Progenitor cell of endocrine pancreas (in vitro differentiated cells): ENCODE results near the gene ENTPD6. TPM values are rescaled to one million over a fixed set of nuclear protein-coding genes. Genes with fewer than 3 reads are reported as not detected.

Experiments
- DNase-seq: peaks from one replicate; pipeline ENCODE4 v3.0.0; 2021; ENCODE audit warnings: low spot score; ENCODE audit not compliant: unreplicated experiment
- H3K27ac Mint-ChIP-seq: 2 replicates; pipeline ENCODE4 v1.8.0; 2021; ENCODE audit warnings: mild to moderate bottlenecking, moderate library complexity, mixed read lengths
- H3K27me3 Mint-ChIP-seq: 2 replicates; pipeline ENCODE4 v1.8.0; 2021; ENCODE audit warnings: mixed read lengths
- H3K36me3 Mint-ChIP-seq: 2 replicates; pipeline ENCODE4 v1.8.0; 2022; ENCODE audit warnings: mixed read lengths; ENCODE audit not compliant: insufficient read depth
- H3K4me1 Mint-ChIP-seq: 2 replicates; pipeline ENCODE4 v1.8.0; 2021; ENCODE audit warnings: low read depth, mixed read lengths
- H3K4me3 Mint-ChIP-seq: 2 replicates; pipeline ENCODE4 v1.8.0; 2021; ENCODE audit warnings: low read depth, mild to moderate bottlenecking, moderate library complexity, mixed read lengths
- H3K9me3 Mint-ChIP-seq: 2 replicates; pipeline ENCODE4 v1.8.0; 2021; ENCODE audit warnings: low read depth, mixed read lengths
- total RNA-seq: library from RNA; stranded (reverse); gene quantifications from 2 replicates; pipeline ENCODE4 v1.2.1, GENCODE V29; 2021
- TF ChIP-seq, protein P1 (sequence below): fragments of 200-600 bp; sonication (generic); IDR thresholded peaks from one replicate; pipeline ENCODE4 v1.5.0; 2021; ENCODE audit warnings: antibody characterized with exemption, mild to moderate bottlenecking; ENCODE audit not compliant: unreplicated experiment

The ENTPD6 gene
- total RNA-seq, 1 donor from 2014 or later: 85.1 TPM

DNA sequence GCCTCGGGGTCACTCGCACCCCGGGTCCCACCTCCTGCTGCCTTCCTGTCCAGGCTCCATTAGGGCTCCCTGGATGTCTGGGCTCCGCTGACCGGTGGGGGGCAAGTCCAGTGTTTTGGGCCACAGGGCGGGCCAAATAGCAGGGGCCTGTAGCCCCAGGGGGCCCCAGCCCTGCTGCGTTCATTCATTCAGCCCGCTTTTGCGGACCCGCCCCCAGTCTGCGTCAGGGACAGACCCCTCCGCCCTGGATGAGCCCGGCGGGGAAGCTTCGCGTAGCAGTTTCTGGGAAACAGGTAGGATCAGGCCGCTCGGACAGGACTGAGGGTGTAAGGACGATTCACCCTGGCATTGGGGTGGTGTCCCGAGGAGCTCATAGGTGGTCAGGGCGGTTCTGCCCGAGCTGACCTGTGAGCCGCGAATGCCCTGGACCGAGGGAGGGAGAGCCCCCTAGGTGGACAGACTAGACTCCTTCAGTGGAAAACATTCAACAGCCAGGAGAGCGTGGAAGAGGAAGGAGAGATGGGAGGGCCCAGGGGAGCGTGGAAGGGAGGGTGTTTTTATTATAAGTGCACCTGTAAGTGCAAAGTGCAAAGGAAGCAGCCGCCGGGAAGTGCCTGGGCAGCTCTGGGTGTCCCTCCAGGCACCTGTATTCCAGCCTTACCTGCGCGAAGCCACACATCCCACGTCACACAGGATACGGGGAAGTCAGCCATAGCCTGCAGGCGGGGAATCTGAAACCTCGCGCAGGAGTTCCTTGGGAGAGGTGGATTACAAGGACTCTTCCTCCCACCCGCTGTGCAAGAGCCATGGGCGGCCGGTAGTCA is 662 bp downstream of the ENTPD6 start:
- Mint-ChIP-seq H3K27ac (peak overlapping the region; percentile 98), H3K9me3 (no peaks in the 10 kb centered on the region), H3K36me3 (no peaks in the 10 kb centered on the region), H3K27me3 (peaks cover 7% of the 10 kb centered on the region), H3K4me1 (peaks cover 20% of the 10 kb centered on the region), H3K4me3 (peak overlapping the region; percentile 97)
- TF ChIP-seq, protein P1, sequence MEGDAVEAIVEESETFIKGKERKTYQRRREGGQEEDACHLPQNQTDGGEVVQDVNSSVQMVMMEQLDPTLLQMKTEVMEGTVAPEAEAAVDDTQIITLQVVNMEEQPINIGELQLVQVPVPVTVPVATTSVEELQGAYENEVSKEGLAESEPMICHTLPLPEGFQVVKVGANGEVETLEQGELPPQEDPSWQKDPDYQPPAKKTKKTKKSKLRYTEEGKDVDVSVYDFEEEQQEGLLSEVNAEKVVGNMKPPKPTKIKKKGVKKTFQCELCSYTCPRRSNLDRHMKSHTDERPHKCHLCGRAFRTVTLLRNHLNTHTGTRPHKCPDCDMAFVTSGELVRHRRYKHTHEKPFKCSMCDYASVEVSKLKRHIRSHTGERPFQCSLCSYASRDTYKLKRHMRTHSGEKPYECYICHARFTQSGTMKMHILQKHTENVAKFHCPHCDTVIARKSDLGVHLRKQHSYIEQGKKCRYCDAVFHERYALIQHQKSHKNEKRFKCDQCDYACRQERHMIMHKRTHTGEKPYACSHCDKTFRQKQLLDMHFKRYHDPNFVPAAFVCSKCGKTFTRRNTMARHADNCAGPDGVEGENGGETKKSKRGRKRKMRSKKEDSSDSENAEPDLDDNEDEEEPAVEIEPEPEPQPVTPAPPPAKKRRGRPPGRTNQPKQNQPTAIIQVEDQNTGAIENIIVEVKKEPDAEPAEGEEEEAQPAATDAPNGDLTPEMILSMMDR: no peak
- DNase-seq: peak; percentile 34

DNA sequence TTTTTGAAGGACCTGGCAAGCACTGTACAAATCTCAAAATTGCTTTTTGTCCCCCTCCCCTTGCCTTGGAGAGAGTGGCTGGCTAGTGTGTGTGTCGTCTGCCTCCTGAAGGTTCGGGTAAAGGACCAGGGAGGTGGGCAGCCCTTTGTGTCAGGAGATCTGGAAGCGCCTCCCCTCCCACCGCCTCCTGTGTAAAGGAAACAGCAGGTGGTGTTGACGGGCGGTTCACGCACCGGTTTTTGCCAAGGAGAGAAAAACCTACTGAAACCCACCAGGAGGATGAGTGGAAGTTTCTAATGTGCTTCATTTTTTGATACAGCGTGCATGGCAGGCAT is 1.2 kb downstream of the ENTPD6 start:
- Mint-ChIP-seq H3K4me3 (peak overlapping the region; percentile 97), H3K27ac (peak overlapping the region; percentile 98), H3K36me3 (no peaks in the 10 kb centered on the region), H3K27me3 (peaks cover 3% of the 10 kb centered on the region), H3K9me3 (no peaks in the 10 kb centered on the region), H3K4me1 (peaks cover 22% of the 10 kb centered on the region)
- DNase-seq: no peak
- TF ChIP-seq, protein P1: no peak

DNA sequence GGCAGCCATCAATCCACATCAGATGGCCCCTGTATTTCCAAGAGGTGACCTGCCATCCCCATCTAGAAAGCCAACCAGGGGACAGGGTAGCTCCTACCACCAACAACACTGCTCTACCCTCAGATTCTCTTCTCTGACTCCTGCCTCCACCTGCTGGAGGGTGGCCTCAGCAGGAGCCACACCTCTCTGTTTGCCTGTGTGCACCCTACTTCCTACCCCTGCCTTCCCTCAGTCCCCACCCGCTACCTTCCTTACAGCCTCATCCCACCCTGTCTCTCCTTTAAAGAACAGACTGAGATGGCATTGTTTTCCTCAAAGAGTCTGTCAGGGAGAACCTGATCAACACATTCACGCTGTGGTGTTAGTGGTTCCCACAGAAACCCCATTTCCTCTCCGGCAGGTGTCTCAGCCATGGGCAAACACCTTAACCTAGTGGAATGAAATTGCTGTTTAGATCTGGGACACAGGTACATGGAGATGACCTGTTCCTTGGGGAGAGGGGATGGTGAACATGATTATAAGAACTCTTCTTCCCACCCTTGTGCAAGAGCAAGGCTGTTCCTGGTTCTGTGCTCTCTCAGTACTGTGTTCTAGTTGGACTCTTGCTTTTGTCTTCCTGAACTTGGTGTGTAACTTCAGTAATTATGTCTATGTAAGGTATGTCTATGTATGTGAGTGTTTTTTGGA is 1.8 kb downstream of the ENTPD6 start:
- H3K4me3 Mint-ChIP-seq: peak overlapping the region; percentile 97
- H3K27me3 Mint-ChIP-seq: no peaks in the 10 kb centered on the region
- no peaks in the 10 kb centered on the region for H3K36me3 Mint-ChIP-seq
- no peaks in the 10 kb centered on the region for H3K9me3 Mint-ChIP-seq
- H3K4me1 Mint-ChIP-seq: peaks cover 22% of the 10 kb centered on the region
- DNase-seq: no peak
- TF ChIP-seq, protein P1: no peak
- peak overlapping the region; percentile 98 for H3K27ac Mint-ChIP-seq

DNA sequence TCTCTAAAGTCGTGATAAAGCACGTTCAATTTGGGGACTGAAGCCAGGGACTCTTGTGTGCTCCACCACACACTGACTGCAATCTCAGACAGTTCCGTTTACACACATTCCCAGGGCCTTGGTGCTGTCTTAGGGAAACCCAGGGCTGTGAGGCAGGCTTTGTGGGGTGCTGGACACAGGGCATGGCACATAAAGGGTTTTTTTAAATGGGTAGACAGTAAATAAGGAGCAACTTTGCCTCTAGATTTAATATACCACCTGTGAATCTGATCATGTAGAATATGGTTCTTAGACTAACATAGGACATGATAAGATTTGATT is 2.3 kb downstream of the ENTPD6 start:
- H3K27ac Mint-ChIP-seq: no peak overlapping the region
- DNase-seq: no peak
- peak overlapping the region; percentile 97 for H3K4me3 Mint-ChIP-seq
- H3K36me3 Mint-ChIP-seq: no peaks in the 10 kb centered on the region
- TF ChIP-seq, protein P1: no peak
- peaks cover 22% of the 10 kb centered on the region for H3K4me1 Mint-ChIP-seq
- no peaks in the 10 kb centered on the region for H3K9me3 Mint-ChIP-seq
- no peaks in the 10 kb centered on the region for H3K27me3 Mint-ChIP-seq

DNA sequence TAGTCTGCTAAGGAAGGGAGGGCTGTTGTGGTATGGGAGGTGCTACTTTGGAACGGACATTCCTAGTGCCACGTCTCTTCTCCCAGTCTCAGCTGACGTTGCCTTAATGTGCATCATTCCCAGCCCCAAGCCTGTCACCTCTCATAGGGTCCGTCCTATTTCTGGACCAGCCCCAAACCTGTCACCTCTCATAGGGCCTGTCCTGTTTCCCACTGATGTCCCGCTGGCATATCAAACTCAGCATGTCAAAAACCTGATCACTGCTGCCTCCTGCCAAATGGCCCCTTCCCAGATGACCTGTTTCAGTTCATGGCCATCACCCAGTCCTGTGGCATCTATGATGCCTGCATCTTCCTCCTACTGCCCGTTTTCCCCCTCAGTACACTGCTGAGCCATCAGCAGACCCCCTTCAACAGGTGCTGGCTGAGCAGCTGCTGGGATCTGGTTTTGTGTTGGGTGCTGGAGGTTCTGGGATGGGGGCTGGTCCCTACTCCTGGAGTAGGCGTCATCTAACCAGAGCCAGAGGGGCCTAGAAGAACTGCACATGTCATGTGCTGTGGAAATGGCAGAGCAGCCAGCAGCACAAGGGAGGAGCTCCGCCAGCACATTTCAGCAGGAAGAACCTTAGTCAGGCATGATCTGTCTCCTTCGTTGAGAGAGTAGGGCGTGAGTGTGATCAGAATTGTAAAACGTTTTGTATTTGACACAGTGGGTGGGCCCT is 3.3 kb downstream of the ENTPD6 start:
- H3K9me3 Mint-ChIP-seq: no peaks in the 10 kb centered on the region
- DNase-seq: no peak
- H3K36me3 Mint-ChIP-seq: no peaks in the 10 kb centered on the region
- H3K27me3 Mint-ChIP-seq: no peaks in the 10 kb centered on the region
- no peak overlapping the region for H3K4me3 Mint-ChIP-seq
- TF ChIP-seq, protein P1: no peak
- H3K27ac Mint-ChIP-seq: no peak overlapping the region
- peaks cover 22% of the 10 kb centered on the region for H3K4me1 Mint-ChIP-seq
